Esophagus mucosa (tissue), 1 donor: Measurements from ENCODE around the gene SDK2. TPM values are rescaled to one million over a fixed set of nuclear protein-coding genes. Genes with fewer than 3 reads are reported as not detected.
A peak's percentile ranks its signal among the peaks of the same experiment; 100 is the strongest.
"Not testable (repeated sequence)": the region's sequence is repeated elsewhere in the genome, so short reads cannot be mapped to it uniquely, and the experiment has no call there.

Source experiments
- ATAC-seq: fragments of 200-7000 bp; cut with Tn5 transposase; one replicate; pipeline ENCODE4 v1.9.1; 2020
- total RNA-seq: library from RNA; stranded (reverse); gene quantifications from one replicate; pipeline ENCODE4 v1.2.4, GENCODE V29; 2023
- donor health status: DM: yes; HTN: yes; CAD: no.

Gene SDK2
- total RNA-seq, 1 donor from 2014 or later = 4.9 TPM

- no peak for ATAC-seq
Measured at GRCh38 chr17:73338050-73338521, 306.2 kb downstream of the SDK2 start.

GRCh38 chr17:73337330-73337710 is 306.9 kb downstream of the SDK2 start:
- no peak for ATAC-seq

- ATAC-seq = no peak
Measured at GRCh38 chr17:73336408-73337329, 307.6 kb downstream of the SDK2 start.

GRCh38 chr17:73335591-73336407 is 308.4 kb downstream of the SDK2 start:
- peak; percentile 76 for ATAC-seq

- peak; percentile 74 for ATAC-seq
Measured at GRCh38 chr17:73334771-73335513, 309.3 kb downstream of the SDK2 start.

- ATAC-seq = not testable (repeated sequence)
Measured at GRCh38 chr17:73333445-73333844, 310.8 kb downstream of the SDK2 start.

GRCh38 chr17:73331060-73331459 is 313.2 kb downstream of the SDK2 start:
- no peak for ATAC-seq

GRCh38 chr17:73327676-73328075 is 316.6 kb downstream of the SDK2 start:
- no peak for ATAC-seq

- no peak for ATAC-seq
Measured at GRCh38 chr17:73325527-73325842, 318.8 kb downstream of the SDK2 start.

- no peak for ATAC-seq
Measured at GRCh38 chr17:73324711-73325526, 319.3 kb downstream of the SDK2 start.

- peak; percentile 62 for ATAC-seq
Measured at GRCh38 chr17:73324160-73324475, 320.1 kb downstream of the SDK2 start.

- ATAC-seq = no peak
Measured at GRCh38 chr17:73323409-73324159, 320.7 kb downstream of the SDK2 start.

GRCh38 chr17:73320601-73321264 is 323.5 kb downstream of the SDK2 start:
- ATAC-seq = no peak

- ATAC-seq = no peak
Measured at GRCh38 chr17:73319766-73320165, 324.5 kb downstream of the SDK2 start.

GRCh38 chr17:73318836-73319235 is 325.4 kb downstream of the SDK2 start:
- ATAC-seq = no peak

GRCh38 chr17:73318427-73318813 is 325.8 kb downstream of the SDK2 start:
- ATAC-seq = no peak

- no peak for ATAC-seq
Measured at GRCh38 chr17:73317513-73318426, 326.5 kb downstream of the SDK2 start.

GRCh38 chr17:73316919-73317505 is 327.2 kb downstream of the SDK2 start:
- ATAC-seq = no peak

- ATAC-seq = peak; percentile 69
Measured at GRCh38 chr17:73315471-73315870, 328.8 kb downstream of the SDK2 start.
